ENCODE results near the gene HLA-DRA. TPM values are rescaled to one million over a fixed set of nuclear protein-coding genes. Genes with fewer than 3 reads are reported as not detected.
A peak's percentile ranks its signal among the peaks of the same experiment; 100 is the strongest.
"Not testable (repeated sequence)": the region's sequence is repeated elsewhere in the genome, so short reads cannot be mapped to it uniquely, and the experiment has no call there.

Gene HLA-DRA
- total RNA-seq, 1 donor, result 0.45 TPM

DNA sequence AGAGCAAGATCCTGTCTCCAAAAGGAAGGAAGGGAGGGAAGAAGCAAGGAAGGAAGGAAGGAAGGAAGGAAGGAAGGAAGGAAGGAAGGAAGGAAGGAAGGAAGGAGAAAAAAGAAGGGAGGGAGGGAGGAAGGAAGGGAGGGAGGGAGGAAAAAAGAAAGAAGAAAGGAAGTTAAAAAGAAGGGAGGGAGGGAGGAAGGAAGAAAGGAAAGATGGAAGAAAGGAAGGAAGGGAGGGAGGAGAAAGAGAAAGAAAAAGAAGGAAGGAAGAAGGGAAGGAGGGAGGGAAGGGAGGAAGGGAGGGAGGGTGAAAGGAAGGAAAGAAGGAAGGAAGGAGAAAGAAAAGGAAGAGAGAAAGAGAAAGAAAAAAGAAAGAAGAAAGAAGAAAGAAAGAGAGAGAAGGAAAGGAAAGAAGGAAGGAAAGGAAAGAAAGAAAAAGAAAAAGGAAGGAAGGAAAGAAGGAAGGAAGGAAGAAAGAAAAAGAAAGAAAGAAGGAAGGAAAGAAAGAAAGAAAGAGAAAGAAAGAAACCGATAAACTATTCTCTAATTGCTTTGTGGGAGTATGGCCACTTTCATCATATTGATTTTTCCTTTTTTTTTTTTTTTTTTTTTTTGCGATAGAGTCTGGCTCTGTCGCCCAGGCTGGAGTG, 9.5 kb downstream of the HLA-DRA start:
- H3K4me3 ChIP-seq (ENCODE audit: low read depth, low read length), result no peak overlapping the region
- no peak for DNase-seq (ENCODE audit: low read depth)
- TF ChIP-seq, protein P1, sequence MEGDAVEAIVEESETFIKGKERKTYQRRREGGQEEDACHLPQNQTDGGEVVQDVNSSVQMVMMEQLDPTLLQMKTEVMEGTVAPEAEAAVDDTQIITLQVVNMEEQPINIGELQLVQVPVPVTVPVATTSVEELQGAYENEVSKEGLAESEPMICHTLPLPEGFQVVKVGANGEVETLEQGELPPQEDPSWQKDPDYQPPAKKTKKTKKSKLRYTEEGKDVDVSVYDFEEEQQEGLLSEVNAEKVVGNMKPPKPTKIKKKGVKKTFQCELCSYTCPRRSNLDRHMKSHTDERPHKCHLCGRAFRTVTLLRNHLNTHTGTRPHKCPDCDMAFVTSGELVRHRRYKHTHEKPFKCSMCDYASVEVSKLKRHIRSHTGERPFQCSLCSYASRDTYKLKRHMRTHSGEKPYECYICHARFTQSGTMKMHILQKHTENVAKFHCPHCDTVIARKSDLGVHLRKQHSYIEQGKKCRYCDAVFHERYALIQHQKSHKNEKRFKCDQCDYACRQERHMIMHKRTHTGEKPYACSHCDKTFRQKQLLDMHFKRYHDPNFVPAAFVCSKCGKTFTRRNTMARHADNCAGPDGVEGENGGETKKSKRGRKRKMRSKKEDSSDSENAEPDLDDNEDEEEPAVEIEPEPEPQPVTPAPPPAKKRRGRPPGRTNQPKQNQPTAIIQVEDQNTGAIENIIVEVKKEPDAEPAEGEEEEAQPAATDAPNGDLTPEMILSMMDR (IDR thresholded peaks at IDR 0.05; ENCODE audit: insufficient read depth, low read length), result no peak

DNA sequence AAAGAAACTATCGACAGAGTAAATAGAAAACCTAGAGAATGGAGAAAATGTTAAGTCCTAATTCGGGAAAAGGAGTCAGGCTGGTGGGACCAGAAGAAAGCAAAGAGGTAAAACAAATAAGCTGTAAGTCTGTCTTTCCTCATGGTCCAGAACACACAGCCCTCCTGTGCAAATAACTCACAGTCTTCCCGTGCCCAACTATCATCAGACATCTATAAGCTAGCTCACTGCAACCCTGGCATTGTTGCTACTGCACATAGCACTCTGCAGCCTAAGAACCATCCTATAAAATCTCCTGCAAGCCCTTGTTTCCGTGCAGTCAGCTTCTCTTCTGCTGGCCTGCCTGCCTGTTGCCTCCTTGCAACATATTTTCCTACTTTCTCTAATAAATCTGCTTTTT, 17.4 kb downstream of the HLA-DRA start:
- H3K4me3 ChIP-seq (ENCODE audit: low read depth, low read length), result no peak overlapping the region
- TF ChIP-seq, protein P1 (IDR thresholded peaks at IDR 0.05; ENCODE audit: insufficient read depth, low read length), result no peak
- DNase-seq (ENCODE audit: low read depth), result no peak

DNA sequence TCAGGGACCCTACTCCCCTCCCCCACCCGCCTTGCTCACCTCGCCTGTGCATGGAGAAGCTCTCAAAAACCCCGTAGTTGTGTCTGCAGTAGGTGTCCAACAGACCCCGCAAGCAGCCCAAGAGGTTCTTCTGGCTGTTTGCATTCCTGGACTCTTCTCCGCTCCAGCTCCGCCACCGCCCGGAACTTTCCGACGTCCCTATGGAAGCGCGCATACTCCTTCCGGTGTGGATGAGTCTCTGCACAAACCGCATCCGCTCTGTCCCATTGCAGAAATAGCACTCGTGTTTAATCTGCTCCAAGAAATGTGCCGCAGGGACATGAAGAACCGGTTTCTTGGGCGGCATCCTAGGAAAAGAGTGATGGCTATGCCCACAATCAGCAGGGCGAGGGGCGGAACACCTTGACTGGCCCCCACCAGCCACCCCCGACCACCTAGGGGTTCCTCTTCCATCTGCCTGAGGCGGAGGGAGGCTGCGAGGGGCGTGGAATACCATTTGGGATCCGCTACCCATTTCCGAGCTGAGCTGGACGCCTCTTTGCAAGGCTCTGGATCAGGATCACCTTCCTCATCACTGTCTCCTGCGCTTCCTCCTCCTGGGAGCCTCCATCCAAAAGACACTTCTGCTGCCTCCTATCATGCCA, 20.2 kb downstream of the HLA-DRA start:
- TF ChIP-seq, protein P1 (IDR thresholded peaks at IDR 0.05; ENCODE audit: insufficient read depth, low read length), result no peak
- peak overlapping the region; percentile 28 for H3K4me3 ChIP-seq (ENCODE audit: low read depth, low read length)
- no peak for DNase-seq (ENCODE audit: low read depth)

- TF ChIP-seq, protein P1 (IDR thresholded peaks at IDR 0.05; ENCODE audit: insufficient read depth, low read length), result no peak
- H3K4me3 ChIP-seq (ENCODE audit: low read depth, low read length), result no peak overlapping the region
Observed at GRCh38 chr6:32460528-32460927, 20.8 kb downstream of the HLA-DRA start.

DNA sequence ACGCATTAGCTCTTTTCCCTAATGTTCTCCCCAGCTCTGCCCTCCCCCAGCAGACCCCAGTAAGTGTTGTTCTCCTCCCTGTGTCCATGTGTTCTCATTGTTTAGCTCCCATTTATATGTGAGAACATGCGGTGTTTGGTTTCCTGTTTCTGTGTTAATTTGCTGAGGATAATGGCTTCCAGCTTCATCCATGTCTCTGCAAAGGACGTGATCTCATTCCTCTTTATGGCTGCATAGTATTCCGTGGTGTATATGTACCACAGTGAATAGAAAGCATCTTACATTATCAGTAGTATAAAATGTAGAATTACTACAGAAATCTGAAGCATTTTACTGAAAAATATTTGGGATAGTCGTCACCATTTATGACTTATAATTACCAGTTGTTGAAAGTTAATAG, 21.8 kb downstream of the HLA-DRA start:
- TF ChIP-seq, protein P1 (IDR thresholded peaks at IDR 0.05; ENCODE audit: insufficient read depth, low read length), result no peak
- no peak for DNase-seq (ENCODE audit: low read depth)
- H3K4me3 ChIP-seq (ENCODE audit: low read depth, low read length), result no peak overlapping the region

More at GRCh38 chr6:32460528-32460927, 20.8 kb downstream of the HLA-DRA start:
- DNase-seq (ENCODE audit: low read depth), result no peak

GRCh38 chr6:32462609-32463008, 22.9 kb downstream of the HLA-DRA start:
- H3K4me3 ChIP-seq (ENCODE audit: low read depth, low read length), result no peak overlapping the region
- TF ChIP-seq, protein P1 (IDR thresholded peaks at IDR 0.05; ENCODE audit: insufficient read depth, low read length), result no peak

DNA sequence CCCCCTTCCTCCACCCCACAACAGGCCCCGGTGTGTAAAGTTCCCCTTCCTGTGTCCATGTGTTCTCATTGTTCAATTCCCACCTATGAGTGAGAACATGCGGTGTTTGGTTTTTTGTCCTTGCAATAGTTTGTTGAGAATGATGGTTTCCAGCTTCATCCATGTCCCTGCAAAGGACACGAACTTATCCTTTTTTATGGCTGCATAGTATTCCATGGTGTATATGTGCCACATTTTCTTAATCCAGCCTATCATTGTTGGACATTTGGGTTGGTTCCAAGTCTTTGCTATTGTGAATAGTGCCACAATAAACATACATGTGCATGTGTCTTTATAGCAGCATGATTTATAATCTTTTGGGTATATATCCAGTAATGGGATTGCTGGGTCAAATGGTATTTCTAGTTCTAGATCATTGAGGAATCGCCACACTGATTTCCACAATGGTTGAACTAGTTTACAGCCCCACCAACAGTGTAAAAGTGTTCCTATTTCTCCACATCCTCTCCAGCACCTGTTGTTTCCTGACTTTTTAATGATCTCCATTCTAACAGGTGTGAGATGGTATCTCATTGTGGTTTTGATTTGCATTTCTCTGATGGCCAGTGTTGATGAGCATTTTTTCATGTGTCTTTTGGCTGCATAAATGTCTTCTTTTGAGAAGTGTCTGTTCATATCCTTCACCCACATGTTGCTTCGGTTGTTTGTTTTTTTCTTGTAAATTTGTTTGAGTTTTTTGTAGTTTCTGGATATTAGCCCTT, 28.2 kb downstream of the HLA-DRA start:
- not testable (repeated sequence) for H3K4me3 ChIP-seq (ENCODE audit: low read depth, low read length); DNase-seq (ENCODE audit: low read depth)

More at GRCh38 chr6:32462609-32463008, 22.9 kb downstream of the HLA-DRA start:
- no peak for DNase-seq (ENCODE audit: low read depth)
